Breast epithelium (tissue), 3 donors: ENCODE results near the gene CEP20.

ENCODE experiments used
- CTCF ChIP-seq, 3 donors: fragments of 450-650 bp; IDR thresholded peaks; one replicate each; pipeline ENCODE4 v1.5.1; 2016 to 2017; ENCODE audit warnings: antibody characterized with exemption in 3 of 3, mild to moderate bottlenecking in 3 of 3, moderate library complexity in 3 of 3
- POLR2AphosphoS5 ChIP-seq, 3 donors: sonication (generic); formaldehyde crosslinking; IDR thresholded peaks; one replicate each; pipeline ENCODE4 v1.6.1; 2017; ENCODE audit warnings: antibody characterized with exemption in 3 of 3

GRCh38 chr16:15870011-15870410, 18.4 kb downstream of the CEP20 start:
- TF ChIP-seq CTCF (IDR thresholded peaks at IDR 0.05): no peak
- TF ChIP-seq POLR2AphosphoS5 (IDR thresholded peaks at IDR 0.05): no peak
